NCI-H187 treated with DMSO at 0.1 percent for 48 hours (cell line): Measurements from ENCODE around the gene QSOX2.

Experiments
- DNase-seq: peaks from one replicate; lab custom pipeline; 2025; lab: John Stamatoyannopoulos, UW

Gene QSOX2

DNA sequence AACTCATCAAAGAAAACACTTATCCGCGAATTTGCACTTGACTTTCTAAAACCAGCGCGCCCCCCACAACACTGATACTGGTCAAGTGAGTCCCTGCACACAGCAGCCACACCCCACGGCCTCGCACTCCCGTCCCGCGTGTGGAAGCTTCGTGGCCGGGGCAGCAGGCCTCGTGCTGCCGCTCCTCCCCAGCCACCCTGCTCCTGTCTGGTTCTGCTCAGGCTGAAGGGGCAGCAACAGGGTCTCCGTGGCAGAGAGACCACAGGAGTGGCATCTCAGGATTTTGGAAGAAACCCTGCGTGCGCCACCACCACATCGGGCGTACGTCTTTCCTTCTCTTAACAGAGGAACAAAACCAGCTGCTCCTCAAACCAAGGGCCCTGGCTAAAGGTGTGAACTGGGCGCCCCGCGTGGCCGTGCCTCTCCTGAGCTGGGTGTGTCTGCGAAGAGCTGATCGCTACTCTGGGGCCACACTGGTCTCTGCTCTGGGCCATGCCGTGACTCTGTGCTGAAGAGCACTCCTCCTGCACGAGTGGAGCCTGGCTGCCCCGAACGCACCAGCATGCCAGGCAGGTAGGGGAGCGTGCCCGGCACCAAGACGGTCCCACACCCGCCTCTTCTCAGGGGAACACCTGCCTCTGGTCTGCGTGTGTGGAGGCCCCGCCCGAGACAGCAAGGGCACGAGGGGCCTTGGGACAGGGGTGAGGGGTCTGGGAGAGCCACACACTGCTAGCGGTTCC is 23.3 kb downstream of the QSOX2 start:
- DNase-seq: no peak

DNA sequence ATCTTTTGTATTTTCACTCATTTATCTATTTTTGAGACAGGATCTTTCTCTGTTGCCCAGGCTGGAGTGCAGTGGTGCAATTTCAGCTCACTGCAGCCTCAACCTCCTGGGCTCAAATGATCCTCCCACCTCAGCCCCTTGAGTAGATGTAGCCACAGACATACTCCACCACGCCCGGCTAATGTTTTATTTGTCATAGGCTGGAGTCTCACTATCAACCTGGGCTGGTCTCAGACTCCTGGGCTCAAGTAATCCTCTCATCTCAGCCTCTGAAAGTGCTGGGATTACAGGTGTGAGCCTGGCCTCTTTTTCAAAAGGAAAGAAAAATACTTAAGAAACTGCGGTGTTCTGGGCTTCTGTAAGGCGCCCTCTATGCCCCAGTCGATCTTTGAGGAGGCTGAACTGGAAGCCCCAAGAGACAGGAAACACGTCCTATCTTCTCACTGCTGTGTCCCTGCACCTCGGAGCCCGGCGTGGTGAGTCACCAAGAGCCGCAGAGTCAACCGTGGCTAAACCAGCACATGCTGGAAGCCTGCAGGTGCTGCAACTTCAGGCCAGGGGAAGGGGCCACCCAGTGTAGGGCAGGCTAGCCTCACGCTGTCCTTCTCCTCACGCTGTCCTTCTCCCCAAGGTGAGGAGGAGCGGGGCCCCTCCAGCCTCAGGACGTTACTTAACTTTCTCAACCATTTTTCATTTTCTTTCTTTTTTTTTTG is 25.4 kb downstream of the QSOX2 start:
- DNase-seq: no peak

DNA sequence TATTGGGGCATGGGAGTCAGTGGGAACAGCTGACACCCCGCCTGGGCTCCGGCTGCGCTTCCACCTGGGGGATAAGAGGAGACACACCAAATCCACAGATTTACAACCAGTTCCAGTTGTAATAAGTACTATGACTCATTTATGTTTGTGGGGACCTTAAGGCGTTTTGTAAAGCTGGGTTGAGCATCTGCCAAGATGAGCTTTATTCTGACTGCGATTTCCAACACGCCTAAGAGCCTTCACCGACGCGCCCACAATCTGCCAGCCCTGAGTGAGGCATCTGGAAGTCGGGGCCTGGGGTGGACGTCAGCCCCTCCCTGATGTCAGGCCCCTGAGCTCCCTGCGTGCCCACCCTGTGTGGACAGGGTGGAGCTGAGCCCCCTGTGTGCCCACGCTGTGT is 26.3 kb downstream of the QSOX2 start:
- no peak for DNase-seq

DNA sequence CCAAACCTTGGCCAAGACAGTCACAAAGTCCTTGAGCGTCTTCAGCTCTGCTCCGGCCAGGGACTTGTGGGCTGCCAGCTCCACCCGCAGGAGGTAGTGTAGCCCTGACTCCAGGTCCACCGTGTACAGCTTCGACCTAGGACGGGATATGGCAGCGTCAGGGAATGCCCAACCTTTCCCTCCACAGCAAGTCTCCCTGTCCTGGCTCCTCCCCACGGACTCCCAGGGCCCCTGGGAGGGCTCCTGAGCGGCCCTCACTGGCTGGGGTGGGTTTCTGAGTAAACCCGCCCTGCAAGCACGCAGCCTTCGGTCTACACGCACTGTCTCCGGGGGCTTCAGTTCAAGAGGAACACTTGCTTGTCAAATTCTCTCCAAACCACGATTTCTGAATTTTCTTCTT is 26.9 kb downstream of the QSOX2 start:
- no peak for DNase-seq

DNA sequence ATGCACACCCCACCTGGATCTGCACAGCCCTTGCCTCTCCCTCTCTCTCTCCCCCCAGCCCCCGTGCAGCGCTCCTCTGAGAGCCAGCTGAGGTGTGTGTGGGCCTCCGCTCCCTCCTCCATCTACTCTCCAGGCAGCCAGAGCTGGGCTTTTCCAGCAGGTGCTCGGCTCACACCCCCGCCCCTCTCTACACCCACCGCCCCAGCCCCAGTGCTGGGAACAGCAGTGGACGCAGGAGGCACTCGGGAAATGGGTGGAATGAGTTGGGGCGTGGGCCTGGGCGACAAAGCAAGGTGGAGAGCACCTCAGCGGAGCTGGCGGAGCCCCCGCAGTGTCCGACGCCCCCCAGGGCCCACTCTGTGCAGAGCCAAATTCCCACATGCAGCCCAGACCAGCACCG is 27.3 kb downstream of the QSOX2 start:
- DNase-seq: no peak

DNA sequence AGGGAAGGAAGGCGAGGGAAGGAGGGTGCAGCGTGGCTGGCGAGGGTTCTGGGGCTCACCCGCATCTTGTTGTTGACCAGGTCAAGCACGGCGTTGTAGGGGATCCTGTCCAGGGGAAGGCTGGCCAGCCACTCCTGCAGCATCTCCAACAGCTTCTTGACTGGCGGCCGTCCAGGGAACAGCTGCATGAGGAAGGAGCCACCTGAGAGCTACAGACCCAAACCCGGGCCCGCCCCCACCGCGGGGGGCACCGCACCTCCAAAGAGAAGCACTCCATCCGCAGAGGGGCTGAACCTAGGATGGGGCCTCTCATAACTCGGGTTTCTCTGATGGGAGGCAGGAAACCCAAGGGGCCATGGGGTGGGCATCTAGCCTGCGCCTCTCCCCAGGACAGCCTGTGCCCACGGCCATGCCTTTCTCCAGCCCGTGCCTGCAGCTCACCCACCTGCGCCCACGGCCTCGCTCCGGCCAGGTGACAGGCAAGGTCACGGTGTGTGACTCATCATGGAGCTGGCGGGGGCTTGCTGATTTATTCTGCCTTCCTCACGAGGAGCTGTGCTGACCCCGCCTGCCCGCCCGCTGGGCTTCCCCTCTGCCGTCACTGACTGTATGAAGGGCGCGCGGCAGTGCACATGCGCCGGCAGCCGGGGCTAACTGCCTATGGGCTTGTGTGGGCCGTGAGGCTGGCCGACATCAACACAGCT is 28.9 kb downstream of the QSOX2 start:
- no peak for DNase-seq

DNA sequence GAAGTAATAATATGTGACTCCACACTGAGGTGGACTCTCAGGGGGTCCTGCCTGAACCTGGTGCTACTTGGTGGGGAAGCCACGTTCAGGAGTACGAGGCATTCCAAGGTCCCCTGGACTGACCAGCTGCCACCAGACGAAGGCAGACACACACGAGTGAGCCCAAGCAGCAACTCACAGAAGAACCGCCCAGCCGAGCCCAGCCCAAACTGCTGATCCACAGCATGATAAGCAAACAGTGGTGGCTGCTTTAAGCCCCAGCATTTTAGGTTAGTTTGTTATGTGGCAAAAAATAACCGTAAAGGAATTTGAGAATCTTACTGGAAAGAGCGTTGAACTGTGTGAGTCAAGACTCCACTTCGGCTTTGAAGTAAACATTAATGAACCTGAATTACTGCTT is 31.9 kb downstream of the QSOX2 start:
- no peak for DNase-seq

DNA sequence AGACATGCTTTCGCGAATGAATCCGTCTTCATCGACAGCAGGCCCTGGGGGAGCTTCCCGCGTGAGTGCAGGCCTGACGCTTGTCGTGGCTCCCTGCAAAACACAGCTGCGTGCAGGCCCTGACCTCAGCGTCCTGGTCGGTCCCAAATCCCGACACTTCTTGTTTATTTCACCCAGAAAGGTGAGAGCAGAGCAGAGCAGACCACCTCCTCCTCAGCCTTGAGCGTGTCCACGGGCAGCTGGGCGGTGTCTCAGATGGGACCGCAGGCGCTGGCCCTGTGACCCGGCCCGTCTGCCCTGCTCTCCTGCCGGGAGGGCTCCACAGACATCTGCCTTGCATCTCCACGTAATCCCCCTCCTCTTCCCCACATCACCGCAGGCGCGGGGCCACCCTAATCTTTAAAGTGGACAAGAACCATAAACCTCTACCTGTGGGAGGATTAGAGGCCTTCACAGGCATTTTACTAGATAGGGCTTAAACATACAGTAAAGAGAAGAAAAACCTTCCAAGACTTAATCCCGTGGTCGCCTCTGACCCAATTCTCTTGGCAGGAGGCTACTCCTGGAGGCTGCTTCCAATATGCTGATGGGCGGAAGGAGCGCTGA is 33.2 kb downstream of the QSOX2 start:
- DNase-seq: no peak

DNA sequence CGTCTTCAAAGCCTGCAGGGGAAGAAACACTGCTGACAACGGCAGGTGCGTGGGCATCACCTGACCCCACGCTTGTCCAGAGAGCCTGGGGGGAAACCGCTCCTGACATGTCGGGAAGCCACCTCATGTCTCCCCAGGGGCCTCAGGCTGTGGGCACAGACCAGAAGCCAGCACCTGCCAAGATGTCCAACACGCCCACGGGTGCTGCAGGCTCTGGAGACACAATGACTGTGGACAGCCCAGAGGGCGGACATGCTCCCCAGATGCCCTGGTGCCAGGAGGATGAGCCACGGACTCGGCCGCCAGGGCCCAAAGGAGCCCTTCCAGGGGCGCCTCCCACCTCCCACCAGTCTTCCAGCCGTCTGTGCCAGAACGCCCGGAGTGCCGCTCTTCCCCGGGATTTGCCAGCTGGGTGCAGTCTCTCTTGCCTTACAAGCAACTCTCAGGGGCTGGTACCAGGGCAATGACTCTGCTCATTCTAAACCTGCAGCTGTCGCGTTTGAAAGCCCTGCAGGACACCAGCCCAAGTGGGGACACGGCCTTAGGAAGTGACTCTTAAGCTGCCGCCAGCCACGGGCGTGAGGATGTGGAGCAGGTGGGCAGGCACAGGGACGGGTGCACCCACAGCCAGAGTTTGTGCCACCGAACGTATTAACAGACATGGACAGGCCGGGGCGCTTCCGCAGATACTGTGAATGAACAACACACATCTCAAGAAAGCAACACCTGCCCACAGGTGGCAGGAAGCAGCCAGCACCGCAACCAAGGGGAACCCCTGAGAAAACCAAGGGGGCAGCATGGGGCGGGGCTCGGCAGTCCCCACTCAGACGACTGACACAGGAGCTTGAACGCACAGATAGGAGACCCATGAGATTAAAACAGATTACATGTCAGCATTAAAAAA is 33.9 kb downstream of the QSOX2 start:
- no peak for DNase-seq

DNA sequence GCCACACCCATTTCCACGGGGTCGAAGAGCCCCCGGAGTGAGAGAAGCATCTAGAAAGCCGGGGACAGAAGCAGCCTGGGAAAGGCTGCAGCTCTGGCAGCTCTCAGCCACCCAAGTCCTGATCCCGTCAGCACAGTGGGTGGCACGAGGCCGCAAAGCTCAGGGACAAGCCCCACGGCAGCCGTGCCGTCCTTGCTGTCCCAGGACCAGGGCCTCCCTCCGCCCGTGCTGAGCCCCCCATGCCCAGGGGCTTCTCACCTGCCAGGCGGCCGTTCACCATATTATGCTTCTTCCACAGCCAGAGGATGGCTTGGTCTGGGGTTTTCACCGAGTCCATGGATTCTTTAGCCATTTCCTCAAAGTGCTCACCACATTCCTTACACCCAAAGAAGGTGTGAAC is 34.6 kb downstream of the QSOX2 start:
- DNase-seq: no peak

DNA sequence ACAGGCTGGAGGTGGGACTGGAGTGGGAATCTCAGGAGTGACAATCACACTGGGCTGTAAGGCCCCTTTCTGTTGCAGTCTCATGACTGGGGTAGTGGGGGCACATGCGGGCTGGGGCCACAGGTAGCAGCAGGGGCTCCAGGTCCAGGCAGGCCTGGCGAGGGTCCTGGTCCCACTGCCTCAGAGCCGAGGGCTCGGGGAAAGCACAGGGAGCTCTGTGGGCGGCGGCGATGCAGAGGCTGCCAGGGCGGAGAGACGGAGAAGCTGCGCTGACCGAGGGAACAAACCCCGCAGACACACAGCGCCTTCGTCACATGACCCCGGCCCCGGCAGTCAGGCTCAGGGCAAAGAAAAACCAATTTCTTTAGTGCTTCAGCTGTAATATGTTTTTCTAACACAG is 35.3 kb downstream of the QSOX2 start:
- no peak for DNase-seq

DNA sequence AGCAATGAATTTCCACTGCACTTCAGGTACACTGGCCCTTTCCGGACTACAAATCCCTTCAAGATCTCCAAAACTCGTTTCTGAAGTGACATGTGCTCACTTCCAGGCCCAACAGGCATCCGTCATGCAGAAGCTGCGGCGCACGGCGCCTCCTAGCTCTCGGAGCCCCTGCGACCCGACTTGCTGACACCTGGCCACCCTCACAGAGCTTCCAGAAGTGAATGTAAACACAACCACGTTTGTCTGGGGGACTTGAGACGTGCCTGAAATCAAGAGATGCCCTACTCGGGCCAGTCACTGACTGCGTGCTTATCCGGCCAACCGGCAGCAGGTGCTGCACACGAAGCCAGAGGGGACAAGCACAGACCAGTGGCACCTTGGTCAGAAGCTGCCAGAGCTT is 35.8 kb downstream of the QSOX2 start:
- DNase-seq: no peak

DNA sequence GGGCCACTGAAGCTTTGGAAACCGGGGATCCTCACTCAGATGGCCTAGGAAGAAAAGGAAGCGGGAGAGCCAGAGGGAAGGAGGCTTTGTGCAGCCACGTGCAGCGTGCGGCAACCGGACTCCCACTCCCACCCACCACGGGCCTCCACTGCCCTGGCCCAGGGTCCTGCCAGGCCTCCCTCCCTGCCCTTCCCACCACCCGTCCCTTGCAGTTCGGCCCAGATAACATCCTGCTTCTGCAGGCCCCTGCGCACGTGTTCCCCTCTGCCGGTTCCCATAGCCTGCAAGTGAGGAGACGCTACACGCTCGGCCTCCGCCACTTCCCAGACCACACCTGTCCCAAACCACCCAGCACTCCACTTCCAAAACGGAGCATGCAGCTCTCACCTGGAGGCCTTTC is 36.4 kb downstream of the QSOX2 start:
- DNase-seq: no peak

DNA sequence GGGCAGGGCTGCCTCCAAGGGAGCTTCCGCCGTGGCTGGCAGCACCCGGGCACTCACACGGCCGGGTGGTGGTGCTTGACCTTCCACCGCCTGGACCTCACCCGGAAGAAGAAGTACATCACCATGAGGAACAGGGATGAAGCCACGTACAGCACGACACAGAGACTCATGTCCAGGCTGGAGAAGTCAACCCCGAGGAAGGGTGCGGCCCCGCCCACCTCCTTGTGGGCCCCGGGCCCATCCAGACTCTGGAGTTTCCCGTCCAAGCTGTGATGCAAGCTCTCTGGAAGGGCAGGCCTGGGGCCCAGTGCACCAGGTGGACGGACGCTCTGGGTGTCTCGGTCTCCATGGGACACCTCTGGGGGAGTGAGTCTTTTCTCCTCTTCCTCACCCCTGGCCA is 36.9 kb downstream of the QSOX2 start:
- no peak for DNase-seq

DNA sequence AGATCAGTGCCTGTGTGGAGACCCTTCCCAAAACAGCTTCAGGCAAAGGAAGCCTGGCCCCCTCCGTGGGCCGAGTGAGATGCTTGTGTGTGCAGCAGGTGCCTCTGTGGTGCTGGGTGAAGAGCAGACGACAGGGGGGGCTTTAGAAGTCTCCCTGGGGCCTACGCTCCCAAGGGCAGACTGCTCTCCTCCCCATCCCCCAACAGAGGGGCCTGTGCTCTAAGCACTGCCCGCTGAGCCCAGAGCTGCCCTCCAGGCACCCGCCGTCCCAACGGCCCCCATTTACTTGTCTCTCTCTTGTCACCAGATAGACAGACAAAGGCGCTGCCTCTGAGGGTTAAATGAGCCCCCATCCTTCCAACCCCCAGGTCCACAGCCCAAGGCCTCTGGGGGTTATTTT is 38.0 kb downstream of the QSOX2 start:
- DNase-seq: no peak

DNA sequence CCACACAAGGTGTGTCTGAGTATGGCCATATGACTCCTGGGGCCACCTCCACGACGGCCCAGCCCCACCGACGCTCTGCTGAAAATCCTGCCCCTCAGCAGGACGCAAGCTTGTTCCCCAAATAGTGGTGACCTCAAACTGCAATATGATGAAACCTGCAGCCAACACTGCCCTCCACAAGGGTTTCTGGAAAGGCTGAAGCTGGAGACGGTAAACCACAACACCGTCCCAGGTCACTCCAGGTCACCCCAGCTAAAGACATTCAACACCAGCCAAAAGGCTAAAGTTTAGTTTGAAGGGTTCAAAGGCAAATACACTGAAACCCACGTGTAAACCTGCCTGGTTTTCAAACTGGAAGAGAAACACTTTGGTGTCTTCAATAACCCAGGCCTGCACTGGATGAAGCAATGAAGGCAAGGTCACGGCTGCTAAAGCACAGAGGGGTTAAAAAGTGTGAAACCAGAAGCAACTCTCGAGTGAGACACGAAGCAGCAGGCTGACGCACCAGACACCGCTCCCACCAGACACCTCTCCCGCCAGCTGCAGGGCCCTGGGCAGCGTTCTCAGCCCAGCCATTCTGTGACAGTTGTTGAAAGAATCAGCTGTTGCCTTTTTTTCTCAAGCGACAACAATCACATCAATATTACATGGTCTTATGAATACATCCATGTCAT is 38.9 kb downstream of the QSOX2 start:
- no peak for DNase-seq

DNA sequence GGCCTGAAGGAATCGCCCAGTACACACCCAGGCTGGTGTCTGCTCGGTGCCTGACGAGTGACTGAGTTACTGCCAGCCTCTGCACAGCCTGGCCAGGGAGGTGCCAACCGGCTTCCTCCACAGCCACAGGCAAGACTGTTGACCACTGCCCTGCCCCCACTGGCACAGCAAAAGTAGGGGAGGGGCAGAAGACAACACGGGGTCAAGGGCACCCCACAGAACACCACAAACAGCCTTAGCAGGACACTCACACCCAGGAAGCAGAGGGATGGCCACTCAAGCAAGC is 40.0 kb downstream of the QSOX2 start:
- no peak for DNase-seq

DNA sequence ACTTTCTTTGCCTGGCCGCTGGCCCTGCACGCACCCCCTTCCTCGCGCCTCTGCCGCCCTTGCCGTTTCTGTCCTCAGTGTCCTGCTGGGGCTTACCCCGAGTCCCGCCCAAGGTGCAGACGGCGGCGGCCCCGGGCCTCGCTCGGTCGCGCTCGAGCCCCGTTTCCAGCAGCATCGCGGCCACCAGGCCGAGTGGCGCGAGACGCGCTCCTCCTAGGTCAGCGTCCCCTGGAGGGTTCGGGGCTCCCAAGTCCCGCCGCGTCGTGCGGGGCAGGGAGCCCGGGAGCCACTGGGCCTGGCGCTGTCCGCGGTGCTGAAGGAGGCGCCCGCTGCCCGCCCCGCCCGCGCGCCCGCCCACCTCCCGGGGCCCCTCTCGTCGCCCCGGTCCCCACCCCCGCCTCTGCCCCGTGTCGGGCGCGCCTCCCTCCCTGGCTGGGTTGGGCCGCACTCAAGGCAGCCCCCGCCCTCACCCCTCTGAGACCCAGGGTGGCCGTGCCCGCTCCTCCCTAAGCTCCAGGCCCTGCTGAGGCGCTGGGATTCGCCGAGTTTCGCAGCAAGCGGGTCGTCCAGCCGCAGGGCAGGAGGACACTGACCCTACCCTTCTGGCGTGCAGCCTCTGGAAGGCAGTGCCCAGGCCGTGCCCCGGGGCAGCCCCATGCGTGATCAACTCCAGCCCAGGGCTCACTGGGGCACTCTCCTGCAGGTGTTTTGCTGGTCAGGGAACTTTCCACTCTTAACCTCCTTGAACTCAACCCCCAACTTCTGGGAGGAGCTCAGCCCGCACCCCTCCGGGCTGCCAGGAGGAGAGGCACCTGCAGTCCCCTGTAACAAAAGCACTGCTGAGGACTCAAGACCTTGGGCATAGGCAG is 40.5 kb downstream of the QSOX2 start, which contains the start of gene LHX3:
LHX3 (minus strand) TSS at position 291 of the 869 bp plus-strand sequence; CDS start at position 175, 116 bp downstream.
- DNase-seq: no peak

DNA sequence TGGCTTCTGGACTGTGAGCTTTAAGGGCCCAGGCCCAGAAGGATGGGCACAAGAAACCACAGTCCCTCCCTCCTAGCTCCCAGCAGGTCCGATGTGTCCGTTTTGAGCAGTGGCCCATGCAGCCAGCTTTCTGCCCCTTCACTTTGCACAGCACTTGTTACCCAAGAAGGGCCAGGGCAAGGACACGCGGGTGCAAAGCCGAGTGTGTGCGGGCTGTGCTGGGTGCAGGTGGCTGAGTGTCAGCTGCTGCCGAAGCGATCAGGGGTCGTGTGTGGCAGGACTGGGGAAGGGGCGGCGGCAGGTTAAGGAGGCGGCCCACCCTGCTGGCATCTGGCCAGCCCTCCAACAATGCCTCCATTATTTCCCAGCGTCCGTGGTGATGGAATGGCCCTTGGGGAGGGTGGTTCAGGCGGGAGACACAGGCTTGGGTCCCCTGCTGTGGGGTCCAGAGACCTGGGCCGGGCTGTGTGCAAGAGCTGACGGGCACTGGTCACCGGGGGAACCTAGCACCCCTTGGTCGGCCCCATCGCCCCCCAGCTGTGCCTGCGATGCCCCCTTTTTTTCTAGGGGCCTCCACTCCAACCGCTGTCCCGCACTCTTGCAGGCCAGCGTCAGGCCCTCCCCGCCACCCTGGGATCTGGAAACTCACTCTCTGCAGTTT is 41.3 kb downstream of the QSOX2 start:
- no peak for DNase-seq
